ENCODE measurements around the gene ADGRG2. TPM values are rescaled to one million over a fixed set of nuclear protein-coding genes. Genes with fewer than 3 reads are reported as not detected.

ADGRG2 gene
- total and polyA plus RNA-seq, 2 experiments from 2014 or later = 2.1 to 4.5 TPM

- DNase-seq (ENCODE audit: low spot score) = no peak
- Histone ChIP-seq H2AFZ (no peak overlapping the region), H3K27ac (no peak overlapping the region), H3K4me3 (no peak overlapping the region), H3K27me3 (no peaks in the 10 kb centered on the region), H3K9me2 (replicated peaks; ENCODE audit: insufficient read depth) (no peaks in the 10 kb centered on the region), H3K4me2 (no peak overlapping the region), H3K9me3 (ENCODE audit: low read depth) (no peaks in the 10 kb centered on the region), H3K4me1 (ENCODE audit: insufficient read depth) (no peaks in the 10 kb centered on the region), H3K79me2 (no peaks in the 10 kb centered on the region), H3K36me3 (replicated peaks; ENCODE audit: insufficient read depth, low read depth) (no peaks in the 10 kb centered on the region), H4K20me1 (ENCODE audit: insufficient read depth, poor library complexity, severe bottlenecking) (no peaks in the 10 kb centered on the region)
- whole genome bisulfite sequencing (ENCODE audit: low lambda C conversion rate, missing lambda C conversion rate) = 64% methylated on average over 4 of the region's 4 CpGs
- TF ChIP-seq EZH2 (IDR thresholded peaks at IDR 0.05; ENCODE audit: borderline replicate concordance) (no peak), CTCF (IDR thresholded peaks at IDR 0.05; ENCODE audit: poor library complexity) (no peak), EZH2phosphoT487 (IDR thresholded peaks at IDR 0.05; ENCODE audit: low read depth, severe bottlenecking, unreplicated experiment) (no peak)
These were observed 124.4 kb downstream of the ADGRG2 start for GRCh38 chrX:18997916-18998315.

- Histone ChIP-seq H3K4me3 (no peak overlapping the region), H3K27me3 (no peaks in the 10 kb centered on the region), H2AFZ (no peak overlapping the region), H3K4me1 (ENCODE audit: insufficient read depth) (no peaks in the 10 kb centered on the region), H4K20me1 (ENCODE audit: insufficient read depth, poor library complexity, severe bottlenecking) (no peaks in the 10 kb centered on the region), H3K79me2 (no peaks in the 10 kb centered on the region), H3K36me3 (replicated peaks; ENCODE audit: insufficient read depth, low read depth) (no peaks in the 10 kb centered on the region), H3K4me2 (no peak overlapping the region), H3K9me3 (ENCODE audit: low read depth) (no peaks in the 10 kb centered on the region), H3K27ac (no peak overlapping the region), H3K9me2 (replicated peaks; ENCODE audit: insufficient read depth) (no peaks in the 10 kb centered on the region)
- TF ChIP-seq CTCF (IDR thresholded peaks at IDR 0.05; ENCODE audit: poor library complexity) (no peak), EZH2phosphoT487 (IDR thresholded peaks at IDR 0.05; ENCODE audit: low read depth, severe bottlenecking, unreplicated experiment) (no peak), EZH2 (IDR thresholded peaks at IDR 0.05; ENCODE audit: borderline replicate concordance) (no peak)
- DNase-seq (ENCODE audit: low spot score) = no peak
These were observed 125.7 kb downstream of the ADGRG2 start for GRCh38 chrX:18996536-18996935.

- Histone ChIP-seq H3K27me3 (no peaks in the 10 kb centered on the region), H3K27ac (peak overlapping the region; percentile 67), H3K4me2 (no peak overlapping the region), H3K36me3 (replicated peaks; ENCODE audit: insufficient read depth, low read depth) (no peaks in the 10 kb centered on the region), H3K9me3 (ENCODE audit: low read depth) (no peaks in the 10 kb centered on the region), H2AFZ (no peak overlapping the region), H3K4me3 (no peak overlapping the region), H4K20me1 (ENCODE audit: insufficient read depth, poor library complexity, severe bottlenecking) (no peaks in the 10 kb centered on the region), H3K4me1 (ENCODE audit: insufficient read depth) (no peaks in the 10 kb centered on the region), H3K79me2 (no peaks in the 10 kb centered on the region), H3K9me2 (replicated peaks; ENCODE audit: insufficient read depth) (no peaks in the 10 kb centered on the region)
- WGBS (ENCODE audit: low lambda C conversion rate, missing lambda C conversion rate) = 55% methylated on average over 3 of the region's 3 CpGs
- TF ChIP-seq CTCF (IDR thresholded peaks at IDR 0.05; ENCODE audit: poor library complexity) (no peak), EZH2 (IDR thresholded peaks at IDR 0.05; ENCODE audit: borderline replicate concordance) (no peak)
- DNase-seq (ENCODE audit: low spot score) = no peak
These were observed 127.0 kb downstream of the ADGRG2 start for GRCh38 chrX:18995221-18995620.

GRCh38 chrX:18994713-18995112 is 127.6 kb downstream of the ADGRG2 start:
- Histone ChIP-seq H3K9me2 (replicated peaks; ENCODE audit: insufficient read depth) (no peaks in the 10 kb centered on the region), H3K9me3 (ENCODE audit: low read depth) (no peaks in the 10 kb centered on the region), H3K27ac (peak overlapping the region; percentile 67), H3K27me3 (no peaks in the 10 kb centered on the region), H3K79me2 (no peaks in the 10 kb centered on the region), H3K4me2 (no peak overlapping the region), H2AFZ (no peak overlapping the region), H3K36me3 (replicated peaks; ENCODE audit: insufficient read depth, low read depth) (no peaks in the 10 kb centered on the region), H3K4me3 (no peak overlapping the region), H4K20me1 (ENCODE audit: insufficient read depth, poor library complexity, severe bottlenecking) (no peaks in the 10 kb centered on the region), H3K4me1 (ENCODE audit: insufficient read depth) (no peaks in the 10 kb centered on the region)
- WGBS (ENCODE audit: low lambda C conversion rate, missing lambda C conversion rate) = 75% methylated on average over 3 of the region's 3 CpGs
- DNase-seq (ENCODE audit: low spot score) = no peak
- TF ChIP-seq EZH2 (IDR thresholded peaks at IDR 0.05; ENCODE audit: borderline replicate concordance) (no peak), CTCF (IDR thresholded peaks at IDR 0.05; ENCODE audit: poor library complexity) (no peak), EZH2phosphoT487 (IDR thresholded peaks at IDR 0.05; ENCODE audit: low read depth, severe bottlenecking, unreplicated experiment) (no peak)
